MM.1S (cell line): ENCODE results near the gene KCNJ6.
A peak's percentile ranks its signal among the peaks of the same experiment; 100 is the strongest.

Experiments
- DNase-seq: peaks from one replicate; pipeline ENCODE4 v3.0.0-alpha.2; 2015
- H2AFZ ChIP-seq: fragments of 300-600 bp; sonication (generic); 2 replicates; pipeline ENCODE4 v1.6.0; 2016; ENCODE audit warnings: antibody characterized with exemption, low read length
- H3F3A ChIP-seq: fragments of 300-600 bp; sonication (generic); 2 replicates; pipeline ENCODE4 v1.6.1; 2016; ENCODE audit warnings: mild to moderate bottlenecking, antibody characterized with exemption, low read length, moderate library complexity, mixed read lengths; ENCODE audit not compliant: insufficient read depth
- H3K27ac ChIP-seq: fragments of 300-600 bp; sonication (generic); 2 replicates; pipeline ENCODE4 v1.5.1; 2016; ENCODE audit warnings: mild to moderate bottlenecking, low read length
- H3K27me3 ChIP-seq: fragments of 300-600 bp; sonication (generic); replicated peaks from 2 replicates; pipeline ENCODE4 v1.6.0; 2016; ENCODE audit warnings: low read length; ENCODE audit not compliant: insufficient read depth
- H3K36me3 ChIP-seq: fragments of 300-600 bp; sonication (generic); replicated peaks from 2 replicates; pipeline ENCODE4 v1.6.1; 2016; ENCODE audit warnings: mild to moderate bottlenecking, low read length, mixed read lengths; ENCODE audit not compliant: insufficient read depth
- H3K4me1 ChIP-seq: fragments of 300-600 bp; sonication (generic); 2 replicates; pipeline ENCODE4 v1.6.1; 2016; ENCODE audit warnings: low read length, mixed read lengths
- H3K4me2 ChIP-seq: fragments of 300-600 bp; sonication (generic); 2 replicates; pipeline ENCODE4 v1.6.0; 2016; ENCODE audit warnings: low read depth, low read length
- H3K4me3 ChIP-seq: fragments of 300-600 bp; sonication (generic); 2 replicates; pipeline ENCODE4 v1.5.1; 2016; ENCODE audit warnings: low read length, mixed read lengths
- H3K79me2 ChIP-seq: fragments of 300-600 bp; sonication (generic); 2 replicates; pipeline ENCODE4 v1.6.1; 2016; ENCODE audit warnings: mixed run types, low read length, mixed read lengths
- H3K9ac ChIP-seq: fragments of 300-600 bp; sonication (generic); 2 replicates; pipeline ENCODE4 v1.6.1; 2016; ENCODE audit warnings: low read length, mixed read lengths
- H3K9me2 ChIP-seq: fragments of 300-600 bp; sonication (generic); replicated peaks from 2 replicates; pipeline ENCODE4 v1.6.1; 2016; ENCODE audit warnings: mild to moderate bottlenecking, low read length, mixed read lengths; ENCODE audit not compliant: insufficient read depth
- H3K9me3 ChIP-seq: fragments of 300-600 bp; sonication (generic); replicated peaks from 2 replicates; pipeline ENCODE4 v1.6.1; 2016; ENCODE audit warnings: mild to moderate bottlenecking, low read length, mixed read lengths; ENCODE audit not compliant: insufficient read depth
- H4K20me1 ChIP-seq: fragments of 300-600 bp; sonication (generic); 2 replicates; pipeline ENCODE4 v1.6.1; 2016; ENCODE audit warnings: mild to moderate bottlenecking, low read length, moderate library complexity, mixed read lengths; ENCODE audit not compliant: insufficient read depth
- CTCF ChIP-seq: fragments of 300-600 bp; sonication (generic); IDR thresholded peaks from 2 replicates; pipeline ENCODE4 v1.5.1; 2016; ENCODE audit warnings: antibody characterized with exemption, low read length, mixed read lengths
- EZH2 ChIP-seq: fragments of 300-600 bp; sonication (generic); optimal IDR thresholded peaks from 2 replicates; pipeline ENCODE3; 2017; ENCODE audit warnings: low read depth, mild to moderate bottlenecking, antibody characterized with exemption, low read length, mixed read lengths
- EZH2phosphoT487 ChIP-seq: fragments of 300-600 bp; sonication (generic); IDR thresholded peaks from 2 replicates; pipeline ENCODE4 v1.6.1; 2018; ENCODE audit warnings: antibody characterized with exemption, low read length

Gene KCNJ6

GRCh38 chr21:37587635-37588177 is 328.6 kb downstream of the KCNJ6 start:
- H3K9me2 ChIP-seq: no peaks in the 10 kb centered on the region
- H3K4me3 ChIP-seq: no peak overlapping the region
- DNase-seq: no peak
- no peak overlapping the region for H3K9ac ChIP-seq
- H3K27ac ChIP-seq: no peak overlapping the region
- no peaks in the 10 kb centered on the region for H3F3A ChIP-seq
- H3K4me1 ChIP-seq: no peaks in the 10 kb centered on the region
- H3K79me2 ChIP-seq: no peaks in the 10 kb centered on the region
- H3K36me3 ChIP-seq: no peaks in the 10 kb centered on the region
- H3K27me3 ChIP-seq: no peaks in the 10 kb centered on the region
- H3K9me3 ChIP-seq: no peaks in the 10 kb centered on the region
- no peaks in the 10 kb centered on the region for H4K20me1 ChIP-seq
- no peak overlapping the region for H2AFZ ChIP-seq
- TF ChIP-seq CTCF (no peak), EZH2 (no peak), EZH2phosphoT487 (no peak)
- H3K4me2 ChIP-seq: no peak overlapping the region

GRCh38 chr21:37587203-37587602 is 329.1 kb downstream of the KCNJ6 start:
- DNase-seq: no peak

GRCh38 chr21:37582590-37582989 is 333.7 kb downstream of the KCNJ6 start:
- Histone ChIP-seq H3K9me2 (no peaks in the 10 kb centered on the region), H3K27me3 (no peaks in the 10 kb centered on the region), H3K9ac (no peak overlapping the region), H4K20me1 (no peaks in the 10 kb centered on the region), H3K79me2 (no peaks in the 10 kb centered on the region), H2AFZ (no peak overlapping the region), H3K4me1 (no peaks in the 10 kb centered on the region), H3K4me2 (no peak overlapping the region), H3K9me3 (no peaks in the 10 kb centered on the region), H3K36me3 (no peaks in the 10 kb centered on the region), H3F3A (no peaks in the 10 kb centered on the region), H3K4me3 (no peak overlapping the region), H3K27ac (no peak overlapping the region)
- no peak for TF ChIP-seq EZH2
- no peak for TF ChIP-seq EZH2phosphoT487
- peak; percentile 77 for TF ChIP-seq CTCF
- DNase-seq: peak; percentile 73

More at GRCh38 chr21:37587203-37587602, 329.1 kb downstream of the KCNJ6 start:
- H3K9me2 ChIP-seq: no peaks in the 10 kb centered on the region
- H2AFZ ChIP-seq: no peak overlapping the region
- no peaks in the 10 kb centered on the region for H3F3A ChIP-seq
- no peak overlapping the region for H3K4me3 ChIP-seq
- no peaks in the 10 kb centered on the region for H3K4me1 ChIP-seq
- H3K4me2 ChIP-seq: no peak overlapping the region
- no peak overlapping the region for H3K27ac ChIP-seq
- no peaks in the 10 kb centered on the region for H3K27me3 ChIP-seq
- no peak for TF ChIP-seq EZH2
- TF ChIP-seq CTCF: no peak
- no peak for TF ChIP-seq EZH2phosphoT487
- no peaks in the 10 kb centered on the region for H4K20me1 ChIP-seq
- no peaks in the 10 kb centered on the region for H3K9me3 ChIP-seq
- H3K79me2 ChIP-seq: no peaks in the 10 kb centered on the region
- no peaks in the 10 kb centered on the region for H3K36me3 ChIP-seq
- H3K9ac ChIP-seq: no peak overlapping the region
